Measurements from ENCODE around the gene POLR1A. TPM values are rescaled to one million over a fixed set of nuclear protein-coding genes. Genes with fewer than 3 reads are reported as not detected.

Gene POLR1A
- total RNA-seq, 4 donors from 2014 or later, result 15.6 to 21.7 (median 17.7) TPM

DNA sequence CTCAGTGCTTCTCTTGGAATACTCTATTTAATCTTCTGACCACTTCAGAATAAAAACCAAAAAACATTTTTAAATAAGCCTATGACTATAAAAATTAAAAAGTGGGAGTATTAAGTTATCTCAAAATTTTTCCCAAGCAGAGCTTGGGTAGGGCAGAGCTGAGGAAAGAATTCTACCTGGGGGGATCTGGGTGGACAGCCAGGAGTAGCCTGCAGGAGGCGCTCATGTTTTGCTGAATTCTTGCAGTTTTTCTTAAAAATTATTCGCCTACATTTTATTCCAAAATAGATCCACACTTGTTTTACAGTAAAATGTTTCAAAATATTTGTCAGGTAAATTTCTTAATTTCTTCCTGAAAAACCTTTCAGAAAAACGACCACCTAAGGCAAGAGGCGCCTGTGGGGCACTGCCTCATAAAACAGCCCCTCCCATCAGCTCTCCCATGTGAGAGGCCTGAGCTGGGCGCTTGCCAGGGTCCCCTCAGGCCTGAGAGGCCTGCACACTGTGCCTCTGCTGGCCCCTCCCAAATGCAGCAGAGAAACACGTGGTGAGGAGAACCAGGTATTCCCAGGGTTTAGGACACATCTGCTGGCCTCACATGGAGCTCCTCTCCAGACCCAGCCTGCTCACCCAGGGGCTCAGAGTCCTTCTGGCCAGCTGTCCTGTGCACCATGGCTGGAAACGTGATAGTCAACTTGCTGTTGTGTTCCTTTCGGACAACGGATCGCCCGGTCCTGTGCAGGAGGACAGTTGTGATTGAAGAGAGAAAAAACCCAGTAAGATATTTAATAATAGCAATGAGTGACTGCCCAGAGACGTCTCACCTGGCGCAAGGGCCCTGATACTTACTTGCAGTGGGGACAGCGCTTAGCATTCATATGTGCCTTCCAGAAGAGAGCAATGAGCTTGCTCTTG is 17.5 kb downstream of the POLR1A start:
- H3K9me3 ChIP-seq, result no peaks in the 10 kb centered on the region
- peaks cover 6 to 81% of the 10 kb centered on the region in 2 donors for H3K36me3 ChIP-seq
- 70 to 100% methylated on average over 1 to 11 of the region's 14 CpGs for WGBS, 2 donors (ENCODE audit: low coverage in 1 of 2)
- TF ChIP-seq, protein P1, sequence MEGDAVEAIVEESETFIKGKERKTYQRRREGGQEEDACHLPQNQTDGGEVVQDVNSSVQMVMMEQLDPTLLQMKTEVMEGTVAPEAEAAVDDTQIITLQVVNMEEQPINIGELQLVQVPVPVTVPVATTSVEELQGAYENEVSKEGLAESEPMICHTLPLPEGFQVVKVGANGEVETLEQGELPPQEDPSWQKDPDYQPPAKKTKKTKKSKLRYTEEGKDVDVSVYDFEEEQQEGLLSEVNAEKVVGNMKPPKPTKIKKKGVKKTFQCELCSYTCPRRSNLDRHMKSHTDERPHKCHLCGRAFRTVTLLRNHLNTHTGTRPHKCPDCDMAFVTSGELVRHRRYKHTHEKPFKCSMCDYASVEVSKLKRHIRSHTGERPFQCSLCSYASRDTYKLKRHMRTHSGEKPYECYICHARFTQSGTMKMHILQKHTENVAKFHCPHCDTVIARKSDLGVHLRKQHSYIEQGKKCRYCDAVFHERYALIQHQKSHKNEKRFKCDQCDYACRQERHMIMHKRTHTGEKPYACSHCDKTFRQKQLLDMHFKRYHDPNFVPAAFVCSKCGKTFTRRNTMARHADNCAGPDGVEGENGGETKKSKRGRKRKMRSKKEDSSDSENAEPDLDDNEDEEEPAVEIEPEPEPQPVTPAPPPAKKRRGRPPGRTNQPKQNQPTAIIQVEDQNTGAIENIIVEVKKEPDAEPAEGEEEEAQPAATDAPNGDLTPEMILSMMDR (IDR thresholded peaks at IDR 0.05), result peak in 1 of 4 experiments; percentile 9
- TF ChIP-seq EP300 (IDR thresholded peaks at IDR 0.05), result no peak
- no peak for TF ChIP-seq POLR2AphosphoS5 (IDR thresholded peaks at IDR 0.05)
- no peak for TF ChIP-seq POLR2A (IDR thresholded peaks at IDR 0.05)
- no peaks in the 10 kb centered on the region for H3K27me3 ChIP-seq
- no peaks in the 10 kb centered on the region for H3K4me1 ChIP-seq
- H3K4me3 ChIP-seq, result no peak overlapping the region
- H3K27ac ChIP-seq, result no peak overlapping the region
- ATAC-seq, result no peak

DNA sequence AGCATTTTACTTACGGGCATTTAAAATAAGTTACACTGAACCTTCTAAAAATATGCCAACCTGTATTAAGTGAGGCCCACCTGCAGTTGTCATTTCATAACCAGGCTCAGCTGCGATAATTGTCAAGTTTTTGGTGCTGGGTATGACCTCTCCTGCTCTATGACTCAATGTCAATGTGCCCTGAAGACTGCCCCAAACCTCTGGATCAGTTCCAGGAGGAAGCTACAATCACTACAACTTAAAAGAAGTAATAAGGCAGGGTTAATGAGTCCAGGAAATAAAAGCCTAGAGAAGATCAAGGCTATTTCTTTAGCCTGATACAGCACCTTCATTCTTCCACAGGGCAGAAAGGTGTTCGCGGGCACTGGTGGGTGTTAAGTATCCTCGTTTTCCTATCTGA is 22.9 kb downstream of the POLR1A start:
- no peak for ATAC-seq
- Histone ChIP-seq H3K36me3 (peaks cover 2 to 77% of the 10 kb centered on the region in 2 donors), H3K9me3 (no peaks in the 10 kb centered on the region), H3K27ac (no peak overlapping the region), H3K27me3 (no peaks in the 10 kb centered on the region), H3K4me1 (peaks cover 0 to 19% (median 0%) of the 10 kb centered on the region in 3 donors), H3K4me3 (no peak overlapping the region)
- 82 to 94% methylated on average over 4 to 5 of the region's 5 CpGs for WGBS, 2 donors (ENCODE audit: low coverage in 1 of 2)
- TF ChIP-seq POLR2A (IDR thresholded peaks at IDR 0.05) (no peak), EP300 (IDR thresholded peaks at IDR 0.05) (no peak), POLR2AphosphoS5 (IDR thresholded peaks at IDR 0.05) (no peak)
- TF ChIP-seq, protein P1 (IDR thresholded peaks at IDR 0.05), result no peak

DNA sequence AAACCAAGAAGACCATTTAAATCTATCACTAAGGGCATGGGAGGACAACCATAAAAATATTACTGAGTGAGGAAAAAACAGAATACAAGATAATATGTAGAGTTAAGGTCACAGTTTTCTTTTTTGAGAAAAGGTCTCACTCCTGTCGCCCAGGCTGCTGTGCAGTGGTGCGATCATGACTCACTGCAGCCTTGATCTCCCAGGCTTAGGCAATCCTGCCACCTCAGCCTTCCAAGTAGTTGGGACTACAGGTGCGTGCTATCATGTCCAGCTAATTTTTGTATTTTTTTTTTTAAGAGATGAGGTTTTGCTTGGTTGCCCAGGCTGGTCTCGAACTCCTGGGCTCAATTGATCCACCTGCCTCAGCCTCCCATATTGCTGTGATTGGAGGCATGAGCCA is 24.0 kb downstream of the POLR1A start:
- Histone ChIP-seq H3K9me3 (no peaks in the 10 kb centered on the region), H3K4me1 (peaks cover 0 to 19% (median 0%) of the 10 kb centered on the region in 3 donors), H3K27me3 (no peaks in the 10 kb centered on the region), H3K36me3 (peaks cover 2 to 77% of the 10 kb centered on the region in 2 donors), H3K27ac (no peak overlapping the region), H3K4me3 (no peak overlapping the region)
- ATAC-seq, result no peak
- TF ChIP-seq POLR2AphosphoS5 (IDR thresholded peaks at IDR 0.05) (no peak), POLR2A (IDR thresholded peaks at IDR 0.05) (no peak), EP300 (IDR thresholded peaks at IDR 0.05) (no peak)
- TF ChIP-seq, protein P1 (IDR thresholded peaks at IDR 0.05), result no peak
- 85 to 91% methylated on average over 3 to 4 of the region's 4 CpGs for WGBS, 2 donors (ENCODE audit: low coverage in 1 of 2)

DNA sequence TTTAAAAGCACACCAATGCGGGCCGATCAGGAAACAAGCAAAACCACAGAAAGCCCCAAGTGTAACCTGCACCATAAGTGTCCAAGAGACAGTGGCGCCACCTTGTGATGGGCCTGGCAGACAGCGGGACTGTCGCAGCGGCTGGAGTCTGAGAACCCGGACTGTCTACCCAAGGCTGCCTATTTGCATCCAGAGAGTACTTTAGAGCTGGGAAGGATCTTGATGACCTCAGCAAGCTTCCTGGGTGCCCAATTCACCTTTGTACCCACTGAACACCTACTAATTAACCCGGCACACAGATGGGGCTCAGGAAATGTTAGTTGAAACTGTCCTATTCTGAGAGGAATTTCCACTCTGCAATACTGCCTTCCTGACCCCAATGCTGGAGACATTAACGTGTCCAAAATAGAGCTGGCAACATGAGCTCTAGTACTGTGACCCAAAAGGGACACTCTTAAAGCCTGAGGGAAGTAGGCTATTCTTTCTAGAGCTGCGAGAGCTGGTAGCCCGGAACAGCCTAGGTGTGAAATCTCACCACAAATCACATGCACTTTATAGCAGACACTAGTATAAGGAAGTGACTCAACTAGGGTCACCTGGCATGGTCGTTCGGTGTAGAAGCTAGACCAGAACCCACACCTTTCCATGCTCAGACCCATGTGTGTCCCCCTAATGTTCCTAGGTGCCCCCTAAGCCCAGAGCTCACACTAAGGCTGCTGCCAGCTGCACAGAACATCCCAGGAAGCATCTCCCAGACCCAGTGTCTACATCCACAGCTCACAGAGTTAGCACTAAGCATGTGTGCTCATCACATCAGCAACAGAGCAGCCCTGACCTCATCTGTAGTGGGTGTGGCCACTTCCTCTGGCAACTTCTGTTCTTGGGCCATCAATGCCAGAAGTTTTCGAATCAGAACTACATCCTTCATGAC is 25.4 kb downstream of the POLR1A start:
- Histone ChIP-seq H3K9me3 (no peaks in the 10 kb centered on the region), H3K27me3 (no peaks in the 10 kb centered on the region), H3K4me1 (peaks cover 0 to 28% (median 0%) of the 10 kb centered on the region in 3 donors), H3K27ac (no peak overlapping the region), H3K36me3 (peaks cover 0 to 65% of the 10 kb centered on the region in 2 donors), H3K4me3 (no peak overlapping the region)
- no peak for TF ChIP-seq EP300 (IDR thresholded peaks at IDR 0.05)
- TF ChIP-seq, protein P1 (IDR thresholded peaks at IDR 0.05), result peak; percentile 65 to 84 (median 78)
- WGBS, 2 donors (ENCODE audit: low coverage in 1 of 2), result 56 to 60% methylated on average over 5 of the region's 14 CpGs
- ATAC-seq, result peak; percentile 82

All from gastroesophageal sphincter (tissue), 4 donors.